SU-DHL-6 (cell line): Measurements from ENCODE around the gene SV2A.

Experiments
- CTCF ChIP-seq: fragments of 200-600 bp; sonication (generic); IDR thresholded peaks from one replicate; pipeline ENCODE4 v1.5.1; 2017; ENCODE audit warnings: antibody characterized with exemption, mild to moderate bottlenecking, low read length, moderate library complexity; ENCODE audit not compliant: insufficient read depth, poor library complexity, severe bottlenecking
- EZH2phosphoT487 ChIP-seq: fragments of 200-600 bp; sonication (generic), shearing (Covaris generic); conservative IDR thresholded peaks from 2 replicates; pipeline ENCODE4 v1.6.1; 2018; ENCODE audit warnings: mild to moderate bottlenecking, antibody characterized with exemption, low read length, moderate library complexity, mixed read lengths

DNA sequence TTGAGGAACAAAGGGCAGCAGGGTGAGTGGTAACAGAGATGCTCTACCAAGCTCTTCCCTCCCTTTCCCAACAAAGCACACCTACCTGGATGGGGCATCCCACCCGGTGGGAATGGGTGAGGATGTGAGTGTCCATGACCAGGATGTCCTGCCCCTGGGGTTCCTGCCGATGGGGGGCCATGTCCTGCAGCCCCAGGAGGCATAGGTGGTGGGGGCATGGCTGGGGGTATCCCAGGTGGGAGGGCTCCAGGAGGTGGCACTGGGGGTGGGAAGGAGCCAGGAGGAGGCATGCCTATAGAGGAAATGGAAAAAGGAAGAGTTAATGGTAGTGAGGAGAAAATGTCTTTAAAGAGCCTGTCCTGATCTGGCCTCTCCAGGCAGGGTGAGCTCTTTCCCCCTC lies 8.1 kb upstream of the SV2A start:
- no peak for TF ChIP-seq CTCF
- no peak for TF ChIP-seq EZH2phosphoT487
